Measurements from ENCODE around the gene SHQ1.
"Not testable (repeated sequence)": the region's sequence is repeated elsewhere in the genome, so short reads cannot be mapped to it uniquely, and the experiment has no call there.

Gene SHQ1

DNA sequence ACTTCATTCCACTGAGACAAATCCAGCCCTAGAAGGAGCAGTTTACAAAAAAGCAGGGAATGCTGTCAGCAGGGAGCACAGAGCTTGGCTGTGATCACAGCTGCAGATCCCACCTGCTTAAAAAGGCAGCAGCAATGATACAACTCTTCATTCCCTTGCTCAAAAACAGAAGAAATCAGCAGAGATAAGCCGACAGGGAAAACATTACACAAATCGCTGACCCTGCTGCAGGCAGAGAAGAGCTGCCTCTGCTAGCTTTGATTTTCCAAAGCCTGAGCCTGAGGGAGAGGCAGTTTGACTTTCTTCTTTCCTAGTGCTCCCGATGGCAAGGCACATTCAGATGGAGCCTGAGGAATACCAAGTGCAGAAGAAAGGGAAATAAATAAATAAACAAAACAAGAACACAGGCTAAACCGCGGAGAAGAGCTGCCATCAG, 80.2 kb downstream of the SHQ1 start:
- DNase-seq, result peak in 6 of 42 donors; percentile 8 to 22 (median 12)

DNA sequence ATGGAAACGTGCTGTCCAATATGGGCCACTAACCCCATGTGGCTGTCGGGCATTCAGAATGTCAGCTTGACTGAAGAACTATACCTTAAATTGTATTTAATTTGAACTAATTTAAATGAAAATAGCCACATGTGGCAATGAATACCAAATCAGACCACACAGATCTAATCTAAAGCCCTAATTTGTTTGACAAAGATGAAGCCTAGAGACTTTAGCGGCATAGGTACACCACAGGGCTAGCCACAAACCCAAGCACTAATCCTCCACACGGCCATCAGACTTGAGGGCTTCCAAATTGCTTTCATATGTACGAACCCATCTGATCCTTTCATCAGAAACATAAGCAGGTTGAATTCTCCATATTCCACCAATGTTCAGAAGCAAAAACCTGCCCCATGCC, 81.4 kb downstream of the SHQ1 start:
- no peak for DNase-seq
- intact Hi-C loops (cut with DNase I), result no loop called here

More for the DNA sequence above, 80.2 kb downstream of the SHQ1 start:
- intact Hi-C loops (cut with DNase I), result no loop called here

DNA sequence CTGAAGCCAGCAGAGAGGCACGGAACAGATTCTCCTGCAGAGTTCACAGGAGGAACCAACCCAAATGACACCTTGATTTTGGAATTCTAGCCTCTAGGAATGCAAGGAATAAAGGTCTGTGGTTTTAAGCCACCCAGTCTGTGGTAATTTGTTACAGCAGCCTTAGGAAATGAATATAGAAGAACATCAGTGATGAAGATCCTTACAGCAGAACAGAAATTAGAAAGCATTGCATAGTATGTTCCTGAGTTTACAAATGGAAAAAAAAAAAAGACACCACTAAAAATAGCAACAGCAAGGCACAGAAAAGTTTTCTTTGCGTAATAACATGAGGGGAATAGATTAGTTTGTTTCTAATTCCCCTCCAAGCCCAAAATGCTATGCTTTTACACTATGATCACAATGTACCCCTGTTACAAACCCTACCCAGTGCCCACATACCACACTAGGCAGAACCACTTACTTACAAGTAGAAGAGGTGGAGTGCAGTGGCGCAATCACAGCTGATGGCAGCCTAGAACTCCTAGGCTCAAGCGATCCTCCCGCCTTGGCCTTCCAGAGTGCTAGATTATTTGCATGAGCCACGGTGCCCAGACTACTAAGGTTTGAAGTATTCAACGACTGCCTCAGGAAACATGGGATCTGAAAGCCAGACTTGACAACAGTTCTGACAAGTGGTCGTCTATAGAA, 84.3 kb downstream of the SHQ1 start:
- no peak for DNase-seq
- intact Hi-C loops (cut with DNase I), result no loop called here

DNA sequence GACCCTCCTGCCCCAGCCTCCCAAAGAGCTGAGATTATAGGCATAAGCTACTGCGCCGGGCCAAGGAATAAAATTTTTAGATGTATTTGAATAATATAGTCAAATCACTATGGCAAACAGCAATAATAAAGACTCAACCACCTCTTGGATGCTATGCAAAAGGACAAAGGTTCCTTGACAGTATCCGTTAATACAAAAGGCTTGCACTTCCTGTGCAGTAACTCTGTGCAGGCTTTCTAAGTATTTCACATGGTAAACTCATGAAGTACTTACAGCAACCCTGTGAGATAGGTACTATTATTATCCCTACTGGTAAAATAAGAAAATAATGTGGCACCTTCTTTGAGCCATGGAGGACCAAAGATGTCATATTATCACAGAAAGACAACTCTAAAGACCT, 86.8 kb downstream of the SHQ1 start:
- intact Hi-C loops (cut with DNase I), result no loop called here
- no peak for DNase-seq

DNA sequence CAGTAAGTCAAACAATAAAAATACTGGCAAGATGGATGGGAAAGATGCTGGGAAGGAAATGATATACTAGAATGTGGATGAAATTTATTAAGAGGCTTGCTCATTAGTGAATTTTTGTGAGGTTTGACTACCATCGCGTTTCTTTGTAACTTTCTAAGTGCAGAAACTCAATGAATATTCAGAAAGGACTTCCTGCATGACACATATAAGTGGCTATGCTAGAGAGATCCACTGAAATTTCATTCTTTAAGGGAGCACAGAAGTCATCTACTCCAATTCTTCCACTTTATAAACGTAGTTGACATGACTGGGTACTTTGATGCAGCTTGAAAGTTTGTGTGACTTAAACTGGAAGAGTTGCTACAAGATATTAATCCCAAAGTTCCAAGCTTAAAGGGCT, 88.0 kb downstream of the SHQ1 start:
- no peak for DNase-seq
- intact Hi-C loops (cut with DNase I), result no loop called here

DNA sequence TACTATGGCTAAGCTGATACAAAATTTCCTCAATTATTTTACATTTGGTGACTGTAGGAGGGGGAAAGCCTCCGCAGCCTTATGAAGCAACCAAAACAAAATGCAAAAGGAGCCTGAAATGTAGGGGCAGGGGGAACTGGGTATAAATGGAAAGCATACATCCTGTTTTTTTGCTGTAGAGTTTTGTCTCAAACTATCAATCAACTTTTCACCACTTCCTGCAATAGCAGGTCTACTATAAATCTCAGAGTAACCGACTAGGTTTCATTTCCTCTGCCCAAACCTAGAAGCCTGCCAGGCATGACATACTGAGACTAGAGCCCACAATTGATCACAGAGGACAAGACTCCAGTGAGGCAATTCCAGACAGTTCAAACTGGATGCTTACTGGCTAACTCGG, 91.3 kb downstream of the SHQ1 start:
- intact Hi-C loops (cut with DNase I), result no loop called here
- no peak for DNase-seq

DNA sequence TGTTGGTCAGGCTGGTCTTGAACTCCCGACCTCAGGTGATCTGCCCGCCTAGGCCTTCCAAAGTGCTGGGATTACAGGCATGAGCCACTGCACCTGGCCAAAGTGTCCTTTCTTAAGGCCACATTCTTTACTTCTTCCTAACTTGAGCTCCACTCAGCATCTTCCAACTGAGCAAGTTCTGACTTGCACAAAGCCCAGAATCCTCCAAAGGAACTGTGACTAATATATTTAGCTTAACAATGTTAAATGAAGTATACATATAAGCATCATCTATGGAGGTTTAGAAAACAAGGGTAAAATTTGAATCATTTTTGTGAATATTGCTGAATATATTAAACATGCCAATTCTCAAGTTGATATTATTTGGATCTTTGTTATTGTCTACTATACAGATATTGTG, 93.7 kb downstream of the SHQ1 start:
- intact Hi-C loops (cut with DNase I), result no loop called here
- DNase-seq, result no peak

DNA sequence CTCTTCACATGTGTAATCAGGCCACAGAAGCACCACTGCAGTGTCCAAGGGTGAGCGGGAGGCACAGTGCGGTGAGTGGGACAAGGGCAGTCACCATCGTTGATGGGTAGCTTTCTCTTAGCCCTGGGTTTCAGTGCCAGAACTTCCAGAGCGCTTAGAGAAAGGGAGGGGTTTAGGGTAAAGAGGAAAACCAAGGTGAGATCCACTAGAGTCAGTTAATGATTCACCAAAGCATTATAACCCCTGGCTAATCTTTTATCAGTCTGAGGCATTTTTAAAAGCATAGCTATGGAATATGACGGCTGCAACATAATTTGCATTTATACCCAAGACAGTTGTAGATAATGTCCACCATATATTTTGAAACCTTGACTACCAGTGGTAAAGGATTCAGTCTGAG, 94.8 kb downstream of the SHQ1 start:
- intact Hi-C loops (cut with DNase I), result no loop called here
- no peak for DNase-seq

DNA sequence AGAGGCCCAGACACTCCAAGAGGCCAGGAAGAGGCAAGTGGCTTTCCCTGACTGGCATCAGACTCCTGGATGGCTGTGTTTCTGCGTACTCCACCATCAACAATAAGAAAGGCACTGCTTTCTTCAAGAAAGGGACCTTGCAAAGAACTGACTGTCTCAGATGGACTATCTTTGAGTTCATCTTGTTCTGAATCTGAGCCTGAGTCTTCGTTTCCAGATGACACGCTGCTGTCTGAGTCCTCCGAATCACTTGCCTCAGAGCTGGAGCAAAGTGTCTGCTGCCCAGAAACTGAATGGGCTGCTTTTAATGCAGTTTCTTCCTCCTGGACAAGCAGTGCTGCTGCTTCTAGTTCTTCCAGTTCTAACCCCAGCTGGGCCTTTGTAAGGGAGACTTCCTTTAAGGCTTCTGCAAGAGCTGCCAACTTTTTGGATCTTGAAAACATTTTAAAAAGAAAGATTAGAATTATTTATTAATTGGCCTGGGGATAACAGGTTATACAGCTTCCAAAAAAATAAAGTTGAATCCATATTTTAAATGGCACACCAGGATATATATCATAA, 97.8 kb downstream of the SHQ1 start:
- intact Hi-C loops (cut with DNase I), result no loop called here
- DNase-seq, result peak in 1 of 42 donors; percentile 23

DNA sequence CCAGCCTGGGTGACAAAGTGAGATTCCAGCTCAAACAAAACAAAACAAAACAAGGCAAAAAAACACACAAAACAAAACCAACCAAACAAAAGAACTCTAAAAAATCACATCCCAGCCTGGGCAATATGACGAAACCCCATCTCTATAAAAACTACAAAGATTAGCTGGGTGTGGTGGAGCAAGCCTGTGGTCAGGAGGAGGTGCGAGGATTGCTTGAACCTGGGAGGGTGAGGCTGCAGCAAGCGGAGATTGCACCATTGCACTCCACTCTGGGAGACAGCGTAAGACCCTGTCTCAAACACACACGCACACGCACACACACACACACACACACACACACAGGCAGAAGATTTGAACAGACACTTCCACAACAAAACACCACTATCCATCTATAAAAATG, 99.6 kb downstream of the SHQ1 start:
- intact Hi-C loops (cut with DNase I), result no loop called here
- DNase-seq, result no peak

DNA sequence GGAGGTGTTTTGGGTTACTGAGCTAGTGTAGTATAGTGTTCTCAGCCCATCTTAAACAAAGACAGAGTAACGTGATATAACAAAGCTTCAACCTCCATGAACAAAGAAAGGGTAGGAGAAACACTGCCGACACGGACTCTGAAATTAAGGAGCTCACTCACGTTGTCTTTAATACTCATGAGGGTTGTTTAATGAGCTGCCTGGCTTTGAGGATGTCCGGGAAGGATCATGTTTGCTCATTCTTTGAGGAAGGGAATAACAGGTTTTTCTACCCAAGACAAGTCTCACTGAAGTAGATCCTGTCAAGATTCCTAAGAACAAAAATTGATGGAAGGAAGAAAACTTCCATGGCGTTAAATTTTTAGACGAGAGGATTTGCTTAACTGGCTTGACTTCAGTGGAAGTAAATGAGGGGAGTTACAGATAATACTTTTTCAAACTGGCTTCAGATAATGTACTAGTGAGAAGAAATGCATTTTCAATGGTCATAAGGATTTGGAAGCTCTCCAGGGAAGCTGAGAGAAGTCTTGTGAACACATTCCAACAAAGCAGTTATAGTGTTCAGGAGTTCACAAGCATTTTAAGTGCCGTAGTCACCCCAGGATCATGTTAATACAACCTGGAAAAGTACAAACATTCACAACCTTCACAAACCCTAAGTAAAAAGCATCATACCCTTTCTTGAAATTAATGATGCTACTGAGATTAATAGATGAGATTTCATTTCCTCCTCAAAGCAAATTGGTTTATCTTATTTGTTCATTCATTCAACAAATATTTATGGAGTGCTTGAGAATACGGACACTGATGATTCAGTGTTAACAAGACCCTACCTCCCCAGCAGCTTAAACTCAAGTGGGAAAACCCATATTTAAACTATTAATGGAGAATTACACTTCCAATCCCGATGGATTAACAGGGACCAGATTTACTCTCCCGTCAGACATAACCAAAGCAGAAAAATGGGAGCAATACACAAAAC, 101.5 kb downstream of the SHQ1 start:
- intact Hi-C loops (cut with DNase I), result no loop called here
- no peak for DNase-seq

DNA sequence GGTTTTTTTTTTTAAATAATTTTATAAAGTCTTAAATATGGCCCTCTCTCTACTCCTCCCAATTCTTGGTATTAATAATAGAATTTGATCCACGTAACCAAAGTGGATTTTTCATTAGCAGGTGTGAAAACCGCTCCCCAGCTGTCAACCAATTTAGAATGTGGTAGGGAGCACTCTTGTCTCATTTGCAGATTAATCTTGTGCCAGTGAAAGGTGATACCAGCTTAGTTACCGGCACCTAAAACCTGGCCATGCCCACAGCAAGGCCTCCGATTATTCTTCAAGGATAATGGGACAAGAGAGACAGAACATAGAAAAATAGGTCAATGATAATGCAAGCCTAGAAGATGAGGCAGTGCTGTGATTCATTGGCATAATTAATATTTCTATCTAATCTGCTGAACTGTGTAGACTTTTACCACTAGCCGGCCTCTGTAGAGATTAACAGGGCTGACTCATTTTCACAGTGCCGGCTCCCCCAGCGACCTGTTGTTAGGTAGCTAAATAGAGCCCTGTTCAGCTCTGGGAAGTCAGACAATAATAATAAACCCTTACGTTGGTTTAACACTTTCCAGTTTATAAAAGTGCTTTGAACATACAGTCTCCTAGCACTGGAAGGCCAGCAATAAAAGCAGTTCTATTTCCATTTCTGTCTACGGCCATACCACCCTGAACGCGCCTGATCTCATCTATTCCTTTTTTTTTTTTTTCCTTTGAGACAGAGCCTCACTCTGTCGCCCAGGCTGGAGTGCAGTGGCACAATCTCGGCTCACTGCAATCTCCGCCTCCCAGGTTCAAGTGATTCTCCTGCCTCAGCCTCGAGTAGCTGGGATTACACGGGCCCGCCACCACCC, 102.9 kb downstream of the SHQ1 start:
- intact Hi-C loops (cut with DNase I), result no loop called here
- peak in 15 of 42 donors; percentile 9 to 68 (median 34) for DNase-seq

DNA sequence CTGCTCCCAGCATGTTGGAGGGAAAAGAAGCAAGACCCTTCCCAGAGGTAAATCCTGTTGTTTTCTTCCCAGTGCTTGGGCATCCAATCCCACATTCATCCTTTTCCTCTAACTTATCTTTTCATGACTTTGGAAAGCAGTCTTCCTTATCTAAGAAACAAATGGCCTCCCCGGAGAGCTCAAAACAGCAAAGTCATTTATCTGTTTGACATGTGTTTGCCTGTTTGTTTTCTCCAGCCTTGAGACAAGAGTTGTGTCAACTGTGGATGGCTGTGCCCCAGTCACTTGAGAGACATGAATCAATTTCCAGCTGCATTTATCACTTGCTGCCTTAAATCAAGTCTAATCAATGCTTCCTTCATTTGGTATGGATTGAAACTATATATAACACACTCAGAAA, 103.9 kb downstream of the SHQ1 start:
- intact Hi-C loops (cut with DNase I), result no loop called here
- no peak for DNase-seq

DNA sequence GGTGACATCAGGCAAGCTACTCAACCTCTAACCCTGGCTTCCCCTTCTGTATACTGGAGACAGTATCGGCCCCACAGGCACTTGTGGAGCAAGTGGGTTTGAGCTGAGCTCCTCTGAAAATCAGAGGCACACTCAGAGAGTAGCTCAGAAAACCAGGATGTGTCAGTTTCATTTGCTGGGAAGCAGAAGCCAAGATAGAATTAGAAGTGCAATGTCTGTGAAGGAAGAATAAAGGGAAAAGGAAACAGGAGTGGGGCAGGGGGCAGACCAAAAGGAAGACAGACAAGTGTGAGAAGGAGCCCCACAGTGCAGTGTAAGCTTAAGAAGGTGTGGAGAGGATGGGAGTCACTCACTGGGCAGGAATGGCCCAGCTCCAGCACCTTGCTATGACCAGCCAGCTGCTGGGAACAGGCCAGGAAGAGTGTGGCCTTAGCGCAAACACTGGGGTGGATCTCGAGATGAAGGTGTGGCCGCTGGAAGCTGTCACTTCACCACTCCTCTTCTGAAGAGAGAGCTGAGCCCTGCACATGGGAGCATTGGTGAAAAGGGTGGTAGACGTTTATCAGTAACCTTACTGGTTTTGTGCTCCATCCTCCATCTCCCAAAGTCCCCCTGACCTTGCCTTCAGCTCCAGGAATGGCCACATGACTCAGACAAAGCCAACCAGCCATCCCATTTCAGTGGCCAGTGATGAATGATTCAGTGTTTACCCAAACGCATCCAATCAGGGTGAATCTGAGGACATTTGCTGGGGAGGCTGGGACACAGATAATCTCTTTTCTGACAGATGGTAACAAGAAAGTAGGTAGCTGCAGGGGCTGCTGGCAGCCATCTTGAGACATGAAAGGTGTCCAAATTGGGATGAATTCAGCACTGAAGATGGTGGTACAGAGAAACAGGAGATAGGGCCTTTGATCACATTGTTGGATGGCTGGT, 108.4 kb downstream of the SHQ1 start:
- intact Hi-C loops (cut with DNase I), result no loop called here
- DNase-seq, result peak in 2 of 42 donors; percentile 13 to 35

DNA sequence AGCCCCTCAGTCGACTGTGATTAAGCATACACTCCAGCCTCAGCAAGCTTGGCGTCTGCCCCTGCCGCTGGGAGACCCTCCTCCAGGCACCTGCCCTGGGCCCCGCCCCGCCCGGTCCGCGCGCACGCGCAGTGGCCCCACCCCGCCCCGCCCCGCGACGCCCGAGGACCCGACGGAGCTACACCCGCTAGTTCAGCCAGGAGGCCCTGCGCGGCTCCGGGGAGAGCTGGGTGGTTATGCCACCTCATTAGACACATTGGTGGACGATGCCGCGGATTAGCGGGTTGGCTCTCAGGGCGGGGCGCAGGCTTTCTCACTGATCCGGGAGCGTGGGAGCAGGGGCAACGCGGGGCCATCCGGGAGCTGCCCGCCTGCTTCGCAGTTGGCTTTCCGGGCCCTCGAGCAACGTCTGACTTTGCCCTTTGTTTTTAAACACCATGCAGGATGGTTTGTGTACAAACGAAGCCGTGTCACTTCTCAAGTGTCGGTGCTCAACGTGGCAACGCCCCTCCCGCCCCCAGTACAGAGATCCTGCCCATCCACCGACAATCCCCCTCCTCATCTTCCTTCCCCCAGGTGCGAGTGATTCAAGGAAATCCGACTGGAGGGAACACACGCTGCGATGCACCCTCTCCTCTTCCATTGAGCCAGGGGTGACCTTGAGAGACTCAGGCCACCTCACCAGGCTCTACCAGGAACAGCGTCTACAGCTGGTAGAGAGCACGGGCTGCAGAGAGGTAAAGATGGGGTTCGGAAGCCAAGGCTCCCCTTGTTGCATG, 109.3 kb downstream of the SHQ1 start:
- intact Hi-C loops (cut with DNase I), result no loop called here
- peak in 41 of 42 donors; percentile 33 to 80 (median 66) for DNase-seq

DNA sequence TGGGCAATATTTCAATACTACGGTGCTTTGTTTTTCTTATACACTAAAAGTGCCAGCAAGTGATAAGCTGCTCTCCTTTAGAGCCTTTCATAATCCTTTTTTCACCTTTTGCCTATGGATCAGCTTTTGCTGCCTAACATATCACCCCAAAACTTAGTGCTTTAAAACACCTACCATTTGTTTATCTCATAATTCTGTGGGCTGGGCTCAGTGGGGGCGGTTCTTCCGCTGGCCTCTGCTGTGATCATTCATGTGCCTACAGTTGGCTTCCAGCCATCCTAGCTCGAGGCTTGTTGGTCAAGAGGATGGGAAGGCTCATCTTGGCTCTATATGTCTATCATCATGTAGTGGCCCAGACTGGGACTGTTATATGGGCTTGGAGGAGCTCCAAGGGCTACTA, 113.2 kb downstream of the SHQ1 start:
- DNase-seq; intact Hi-C loops (cut with DNase I): not testable (repeated sequence)

DNA sequence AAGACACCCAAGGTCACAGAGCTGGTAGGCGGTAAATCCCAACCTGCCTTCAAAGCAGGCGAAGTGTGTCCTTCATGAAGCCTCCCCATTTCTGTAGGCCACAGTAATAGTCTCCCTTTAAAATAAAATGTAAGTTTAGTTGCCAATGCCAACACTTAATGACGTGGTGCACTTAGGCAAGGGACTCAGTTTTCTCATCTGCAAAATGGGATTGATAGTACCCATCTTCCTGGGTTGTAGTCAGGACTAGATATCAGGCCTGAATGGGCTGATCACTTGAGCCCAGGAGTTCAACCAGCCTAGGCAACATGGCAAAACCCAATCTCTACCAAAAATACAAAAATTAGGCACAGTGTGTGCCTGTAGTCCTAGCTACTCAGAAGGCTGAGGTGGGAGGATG, 114.6 kb downstream of the SHQ1 start:
- intact Hi-C loops (cut with DNase I), result no loop called here
- no peak for DNase-seq

All from head of caudate nucleus (tissue), 42 donors.